B cell (primary cell): ENCODE measurements around the gene ELAVL2. TPM values are rescaled to one million over a fixed set of nuclear protein-coding genes. Genes with fewer than 3 reads are reported as not detected.

Source experiments
- ATAC-seq: fragments of 200-7000 bp; cut with Tn5 transposase; one replicate; pipeline ENCODE4 v1.10.0; 2021; ENCODE audit warnings: low read depth, mild to moderate bottlenecking, moderate number of reproducible peaks, moderate library complexity
- CTCF ChIA-PET: fragments of 350-600 bp; sonication (Branson Sonifier 250); formaldehyde crosslinking; loops from one replicate; lab custom pipeline; 2021; ENCODE audit warnings: antibody characterized with exemption, inconsistent platforms; lab: Charles Lee
- POLR2A ChIA-PET: fragments of 350-600 bp; sonication (Branson Sonifier 250); formaldehyde crosslinking; loops from one replicate; lab custom pipeline; 2021; ENCODE audit warnings: antibody characterized with exemption; lab: Charles Lee
- DNase-seq: peaks from one replicate; pipeline ENCODE4 v3.0.0; 2013
- H2AFZ ChIP-seq: 2 replicates; pipeline ENCODE4 v1.6.1; 2012; ENCODE audit warnings: mild to moderate bottlenecking, low read depth, low read length; ENCODE audit not compliant: insufficient read depth, poor library complexity, severe bottlenecking
- H3K27ac ChIP-seq, 2 donors: 1 replicate in 1 of 2; 2 replicates in 1 of 2; pipeline ENCODE4 v1.5.1; 2012 to 2013; ENCODE audit warnings: low read length in 2 of 2, mild to moderate bottlenecking in 2 of 2, moderate library complexity in 1 of 2
- H3K27me3 ChIP-seq, 4 experiments: fragments of 200-600 bp in 1 of 4; sonication (generic) in 1 of 4; replicated peaks in 1 of 4; 1 replicate in 2 of 4; 2 replicates in 2 of 4; pipeline versions ENCODE4 v1.6.1 to v1.7.0; 2013 to 2016; ENCODE audit warnings: low read length in 3 of 4, mild to moderate bottlenecking in 2 of 4, mixed read lengths in 1 of 4, moderate library complexity in 1 of 4; ENCODE audit not compliant: insufficient read depth in 4 of 4, control insufficient read depth in 3 of 4; ENCODE audit errors: control extremely low read depth in 1 of 4
- H3K36me3 ChIP-seq, 2 experiments: replicated peaks in 1 of 2; 1 replicate in 1 of 2; 2 replicates in 1 of 2; pipeline versions ENCODE4 v1.6.1 to v1.7.1; 2013; ENCODE audit warnings: low read length in 1 of 2; ENCODE audit not compliant: insufficient read depth in 2 of 2, control insufficient read depth in 1 of 2; ENCODE audit errors: control extremely low read depth in 1 of 2, extremely low read depth in 1 of 2
- H3K4me1 ChIP-seq, 2 donors: fragments of 200-600 bp in 1 of 2; sonication (generic) in 1 of 2; 1 replicate in 1 of 2; 2 replicates in 1 of 2; pipeline versions ENCODE4 v1.5.1 to v1.6.1; 2013 to 2017; ENCODE audit warnings: low read length in 2 of 2; ENCODE audit not compliant: control insufficient read depth in 2 of 2, insufficient read depth in 2 of 2
- H3K4me2 ChIP-seq: replicated peaks from 2 replicates; pipeline ENCODE3; 2012; ENCODE audit warnings: mild to moderate bottlenecking, low read depth, low read length; ENCODE audit not compliant: poor library complexity, severe bottlenecking
- H3K4me3 ChIP-seq, 5 experiments: fragments of 200-600 bp in 1 of 5; sonication (generic) in 1 of 5; 1 replicate in 3 of 5; 2 replicates in 2 of 5; pipeline versions ENCODE4 v1.5.1 to v1.7.0; 2011 to 2016; ENCODE audit warnings: low read length in 4 of 5, mild to moderate bottlenecking in 4 of 5, low read depth in 2 of 5, control low read depth in 1 of 5, moderate library complexity in 1 of 5; ENCODE audit not compliant: insufficient read depth in 1 of 5; ENCODE audit errors: control extremely low read depth in 1 of 5, extremely low read depth in 1 of 5
- H3K79me2 ChIP-seq: fragments of 200-600 bp; sonication (generic); one replicate; pipeline ENCODE4 v1.6.0; 2016; ENCODE audit warnings: low read length; ENCODE audit not compliant: control insufficient read depth, insufficient read depth
- H3K9ac ChIP-seq: fragments of 200-600 bp; sonication (generic); 2 replicates; pipeline ENCODE4 v1.6.1; 2017; ENCODE audit warnings: mild to moderate bottlenecking, low read length, moderate library complexity
- H3K9me3 ChIP-seq, 3 donors: one replicate each; pipeline versions ENCODE4 v1.6.1 to v1.7.1; 2013; ENCODE audit warnings: low read length in 2 of 3; ENCODE audit not compliant: control insufficient read depth in 2 of 3, insufficient read depth in 1 of 3; ENCODE audit errors: control extremely low read depth in 1 of 3
- H4K20me1 ChIP-seq: 2 replicates; pipeline ENCODE4 v1.6.0; 2012; ENCODE audit warnings: mild to moderate bottlenecking, low read length; ENCODE audit not compliant: insufficient read depth, control insufficient read depth, poor library complexity, severe bottlenecking
- H3K27ac Mint-ChIP-seq: one replicate; pipeline ENCODE4 v1.8.0; 2021; ENCODE audit warnings: mixed read lengths
- H3K27me3 Mint-ChIP-seq: one replicate; pipeline ENCODE4 v1.8.0; 2021; ENCODE audit warnings: mixed read lengths
- H3K4me1 Mint-ChIP-seq: one replicate; pipeline ENCODE4 v1.8.0; 2021; ENCODE audit warnings: mixed read lengths
- H3K4me3 Mint-ChIP-seq: one replicate; pipeline ENCODE4 v1.8.0; 2021; ENCODE audit warnings: mixed read lengths
- H3K9me3 Mint-ChIP-seq: one replicate; pipeline ENCODE4 v1.8.0; 2022; ENCODE audit warnings: mixed read lengths; ENCODE audit not compliant: insufficient read depth
- EZH2 ChIP-seq: IDR thresholded peaks from 2 replicates; pipeline ENCODE4 v1.6.1; 2012; ENCODE audit warnings: borderline replicate concordance, low read depth, mild to moderate bottlenecking, moderate library complexity, low read length; ENCODE audit not compliant: insufficient read depth, poor library complexity, severe bottlenecking
- WGBS: methylation state at CpG from one replicate; pipeline ENCODE4 v1.1.5; 2013; ENCODE audit warnings: missing lambda C conversion rate; ENCODE audit not compliant: insufficient coverage; 5-methylcytosine and 5-hydroxymethylcytosine counted together
- intact Hi-C: fragments of 100-400 bp; cut with micrococcal nuclease; formaldehyde crosslinking; loops from one replicate; pipeline ENCODE4 v1.10.0; 2022
- polyA plus RNA-seq: library from polyadenylated mRNA; depleted of rRNA; stranded (reverse); fragments of >200 nt; gene quantifications from 2 replicates; pipeline ENCODE4 v1.2.3, GENCODE V29; 2012
- total RNA-seq, 2 donors: library from RNA; stranded (reverse); fragments of 120-200 nt in 1 of 2; gene quantifications; 1 replicate in 1 of 2; 2 replicates in 1 of 2; pipeline versions ENCODE4 v1.2.3 to v1.2.4, GENCODE V29; 2013 to 2022
- TF ChIP-seq, protein P1 (sequence below): fragments of 200-600 bp; IDR thresholded peaks from one replicate; pipeline ENCODE4 v1.8.0; 2022; ENCODE audit warnings: antibody characterized with exemption, mild to moderate bottlenecking

The ELAVL2 gene
- total and polyA plus RNA-seq, 2 donors (not counting 1 experiment from before 2014, with no cell fraction given) = not detected

DNA sequence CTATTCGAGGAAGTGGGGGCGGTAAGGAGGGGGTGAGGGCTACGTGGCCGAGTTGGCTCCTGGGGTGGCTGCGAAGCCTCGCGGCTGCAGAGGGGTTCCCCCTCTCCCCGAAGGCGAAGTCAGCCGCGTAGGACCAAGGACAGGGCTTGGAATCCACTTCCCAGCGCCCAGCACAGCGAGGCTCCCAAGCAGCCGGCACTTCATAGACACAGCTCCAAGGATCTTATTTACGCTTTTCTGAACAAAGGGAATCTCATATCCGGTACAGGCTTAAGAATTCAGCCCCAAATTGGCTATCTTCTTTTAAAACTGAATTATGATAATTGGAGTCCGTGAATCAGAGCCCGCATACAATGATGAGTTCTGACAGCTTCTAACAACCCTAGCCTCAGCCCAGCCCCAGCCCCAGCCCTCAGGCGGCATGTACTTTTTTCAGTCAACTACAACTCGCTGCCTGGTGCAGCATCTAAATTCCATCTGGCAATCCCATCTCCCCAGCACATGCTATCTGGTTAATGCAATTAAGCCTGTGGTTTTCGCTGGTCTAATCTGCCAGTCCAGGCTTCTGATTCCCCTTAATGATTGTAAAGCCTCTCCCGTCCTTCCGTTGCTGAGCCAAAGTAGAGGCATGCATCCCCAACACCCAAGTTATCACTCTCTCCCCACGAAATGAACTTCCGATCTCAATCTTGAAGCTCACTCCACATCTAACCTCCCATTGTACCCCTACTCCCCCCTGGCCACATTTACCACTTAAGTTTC is 1.0 kb downstream of the ELAVL2 start:
- no peak for DNase-seq
- Histone ChIP-seq H2AFZ (no peak overlapping the region), H4K20me1 (no peaks in the 10 kb centered on the region), H3K9me3 (peaks cover 0 to 39% (median 6%) of the 10 kb centered on the region in 3 donors), H3K4me2 (no peak overlapping the region), H3K36me3 (no peaks in the 10 kb centered on the region), H3K79me2 (no peaks in the 10 kb centered on the region), H3K4me3 (no peak overlapping the region), H3K27me3 (peaks cover 0 to 61% (median 27%) of the 10 kb centered on the region in 4 experiments), H3K9ac (no peak overlapping the region), H3K4me1 (peaks cover 0 to 4% of the 10 kb centered on the region in 2 donors), H3K27ac (no peak overlapping the region)
- CTCF ChIA-PET = no interaction called here
- TF ChIP-seq EZH2 = no peak
- TF ChIP-seq, protein P1, sequence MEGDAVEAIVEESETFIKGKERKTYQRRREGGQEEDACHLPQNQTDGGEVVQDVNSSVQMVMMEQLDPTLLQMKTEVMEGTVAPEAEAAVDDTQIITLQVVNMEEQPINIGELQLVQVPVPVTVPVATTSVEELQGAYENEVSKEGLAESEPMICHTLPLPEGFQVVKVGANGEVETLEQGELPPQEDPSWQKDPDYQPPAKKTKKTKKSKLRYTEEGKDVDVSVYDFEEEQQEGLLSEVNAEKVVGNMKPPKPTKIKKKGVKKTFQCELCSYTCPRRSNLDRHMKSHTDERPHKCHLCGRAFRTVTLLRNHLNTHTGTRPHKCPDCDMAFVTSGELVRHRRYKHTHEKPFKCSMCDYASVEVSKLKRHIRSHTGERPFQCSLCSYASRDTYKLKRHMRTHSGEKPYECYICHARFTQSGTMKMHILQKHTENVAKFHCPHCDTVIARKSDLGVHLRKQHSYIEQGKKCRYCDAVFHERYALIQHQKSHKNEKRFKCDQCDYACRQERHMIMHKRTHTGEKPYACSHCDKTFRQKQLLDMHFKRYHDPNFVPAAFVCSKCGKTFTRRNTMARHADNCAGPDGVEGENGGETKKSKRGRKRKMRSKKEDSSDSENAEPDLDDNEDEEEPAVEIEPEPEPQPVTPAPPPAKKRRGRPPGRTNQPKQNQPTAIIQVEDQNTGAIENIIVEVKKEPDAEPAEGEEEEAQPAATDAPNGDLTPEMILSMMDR = no peak
- peaks cover 28% of the 10 kb centered on the region for H3K27me3 Mint-ChIP-seq
- POLR2A ChIA-PET = no interaction called here
- no peaks in the 10 kb centered on the region for H3K9me3 Mint-ChIP-seq
- intact Hi-C loops = no loop called here
- ATAC-seq = no peak
- 8% methylated on average over 20 of the region's 25 CpGs for WGBS
- H3K4me3 Mint-ChIP-seq = no peak overlapping the region
- H3K4me1 Mint-ChIP-seq = no peaks in the 10 kb centered on the region
- no peak overlapping the region for H3K27ac Mint-ChIP-seq
